H9 (cell line): Measurements from ENCODE around the gene TMEM161A. TPM values are rescaled to one million over a fixed set of nuclear protein-coding genes. Genes with fewer than 3 reads are reported as not detected.
A peak's percentile ranks its signal among the peaks of the same experiment; 100 is the strongest.

Experiments used
- DNase-seq: peaks from one replicate; pipeline ENCODE4 v3.0.0-alpha.2; 2017
- H2AFZ ChIP-seq: one replicate; pipeline ENCODE4 v1.6.1; 2013; ENCODE audit warnings: mild to moderate bottlenecking, low read length, control low read depth, moderate library complexity
- H2AK5ac ChIP-seq: 2 replicates; pipeline ENCODE4 v1.6.1; 2013; ENCODE audit warnings: low read length, control low read depth, mixed read lengths; ENCODE audit not compliant: insufficient read length
- H2BK120ac ChIP-seq: one replicate; pipeline ENCODE4 v1.6.1; 2013; ENCODE audit warnings: low read depth, mild to moderate bottlenecking, low read length, control low read depth, inconsistent platforms; ENCODE audit not compliant: poor library complexity, severe bottlenecking
- H2BK12ac ChIP-seq: 2 replicates; pipeline ENCODE4 v1.6.1; 2013; ENCODE audit warnings: low read length, control low read depth, mixed read lengths, low read depth; ENCODE audit not compliant: insufficient read length
- H2BK15ac ChIP-seq: 2 replicates; pipeline ENCODE4 v1.6.1; 2013; ENCODE audit warnings: low read depth, low read length, control low read depth
- H2BK20ac ChIP-seq: one replicate; pipeline ENCODE4 v1.6.1; 2013; ENCODE audit warnings: low read depth, mild to moderate bottlenecking, low read length, control low read depth, inconsistent platforms; ENCODE audit not compliant: poor library complexity, severe bottlenecking
- H2BK5ac ChIP-seq: 2 replicates; pipeline ENCODE4 v1.6.1; 2013; ENCODE audit warnings: low read length, control low read depth, mixed read lengths; ENCODE audit not compliant: insufficient read length
- H3K14ac ChIP-seq: 2 replicates; pipeline ENCODE4 v1.6.1; 2013; ENCODE audit warnings: low read length, control low read depth; ENCODE audit not compliant: insufficient read depth
- H3K18ac ChIP-seq: 2 replicates; pipeline ENCODE4 v1.6.1; 2013; ENCODE audit warnings: low read depth, mild to moderate bottlenecking, mixed read lengths, low read length, control low read depth; ENCODE audit not compliant: insufficient read length
- H3K23ac ChIP-seq: 2 replicates; pipeline ENCODE4 v1.6.1; 2013; ENCODE audit warnings: low read length, control low read depth, mixed read lengths, low read depth; ENCODE audit not compliant: insufficient read length
- H3K23me2 ChIP-seq: 2 replicates; pipeline ENCODE4 v1.6.1; 2013; ENCODE audit warnings: low read depth, mild to moderate bottlenecking, mixed read lengths, low read length, control low read depth; ENCODE audit not compliant: insufficient read length, poor library complexity, severe bottlenecking
- H3K27ac ChIP-seq: 2 replicates; pipeline ENCODE4 v1.5.1; 2013; ENCODE audit warnings: low read length, control low read depth, mixed read lengths, low read depth; ENCODE audit not compliant: insufficient read length
- H3K27me3 ChIP-seq: 2 replicates; pipeline ENCODE4 v1.6.1; 2013; ENCODE audit warnings: low read length, control low read depth, inconsistent platforms; ENCODE audit not compliant: insufficient read depth
- H3K4ac ChIP-seq: 2 replicates; pipeline ENCODE4 v1.6.1; 2013; ENCODE audit warnings: low read depth, mild to moderate bottlenecking, control low read depth, inconsistent platforms, low read length, moderate library complexity
- H3K4me1 ChIP-seq: 2 replicates; pipeline ENCODE4 v1.6.1; 2013; ENCODE audit warnings: low read length, control low read depth, inconsistent platforms; ENCODE audit not compliant: insufficient read depth
- H3K4me2 ChIP-seq: 2 replicates; pipeline ENCODE4 v1.6.1; 2013; ENCODE audit warnings: low read length, control low read depth, mixed read lengths; ENCODE audit not compliant: insufficient read length, insufficient read depth
- H3K56ac ChIP-seq: 2 replicates; pipeline ENCODE4 v1.6.1; 2013; ENCODE audit warnings: low read depth, mild to moderate bottlenecking, mixed read lengths, low read length, control low read depth; ENCODE audit not compliant: insufficient read length
- H3K79me1 ChIP-seq: 2 replicates; pipeline ENCODE4 v1.6.1; 2013; ENCODE audit warnings: low read depth, mild to moderate bottlenecking, moderate library complexity, low read length, control low read depth, inconsistent platforms; ENCODE audit not compliant: insufficient read depth, poor library complexity, severe bottlenecking
- H3K79me2 ChIP-seq: 2 replicates; pipeline ENCODE4 v1.6.1; 2013; ENCODE audit warnings: low read length, control low read depth, inconsistent platforms; ENCODE audit not compliant: insufficient read depth
- H3K9ac ChIP-seq: 2 replicates; pipeline ENCODE4 v1.6.1; 2013; ENCODE audit warnings: low read length, control low read depth, mixed read lengths; ENCODE audit not compliant: insufficient read length; ENCODE audit errors: extremely low read depth
- H3K9me3 ChIP-seq: one replicate; pipeline ENCODE4 v1.6.1; 2013; ENCODE audit warnings: low read depth, low read length, inconsistent platforms; ENCODE audit not compliant: control insufficient read depth
- H3T11ph ChIP-seq: one replicate; pipeline ENCODE4 v1.6.1; 2013; ENCODE audit warnings: mild to moderate bottlenecking, low read length, control low read depth, inconsistent platforms
- H4K20me1 ChIP-seq: one replicate; pipeline ENCODE4 v1.6.1; 2013; ENCODE audit not compliant: control insufficient read depth, insufficient read length, insufficient read depth
- H4K5ac ChIP-seq: 2 replicates; pipeline ENCODE4 v1.6.1; 2013; ENCODE audit warnings: low read depth, mild to moderate bottlenecking, mixed read lengths, low read length, control low read depth; ENCODE audit not compliant: insufficient read length
- H4K8ac ChIP-seq: replicated peaks from 2 replicates; pipeline ENCODE4 v1.6.1; 2013; ENCODE audit warnings: low read length, control low read depth, mixed read lengths, low read depth; ENCODE audit not compliant: insufficient read length
- H4K91ac ChIP-seq: 2 replicates; pipeline ENCODE4 v1.6.1; 2013; ENCODE audit warnings: low read depth, mild to moderate bottlenecking, moderate library complexity, mixed read lengths, low read length, control low read depth; ENCODE audit not compliant: insufficient read length
- H3K27ac Mint-ChIP-seq, 3 experiments: 2 replicates in 2 of 3; 3 replicates in 1 of 3; pipeline ENCODE4 v1.8.0; 2020 to 2021; ENCODE audit warnings: mixed read lengths in 3 of 3, mild to moderate bottlenecking in 1 of 3, moderate library complexity in 1 of 3
- H3K27me3 Mint-ChIP-seq: 2 replicates; pipeline ENCODE4 v1.8.0; 2021; ENCODE audit warnings: low read depth, mild to moderate bottlenecking, moderate library complexity, mixed read lengths
- H3K36me3 Mint-ChIP-seq, 3 experiments: 2 replicates in 2 of 3; 3 replicates in 1 of 3; pipeline ENCODE4 v1.8.0; 2020 to 2021; ENCODE audit warnings: low read depth in 3 of 3, mixed read lengths in 3 of 3; ENCODE audit not compliant: insufficient read depth in 1 of 3
- H3K4me1 Mint-ChIP-seq, 2 experiments: 2 replicates each; pipeline ENCODE4 v1.8.0; 2020; ENCODE audit warnings: mixed read lengths in 2 of 2
- H3K4me3 Mint-ChIP-seq, 2 experiments: 2 replicates in 1 of 2; 3 replicates in 1 of 2; pipeline ENCODE4 v1.8.0; 2020 to 2021; ENCODE audit warnings: mild to moderate bottlenecking in 2 of 2, mixed read lengths in 2 of 2, moderate library complexity in 1 of 2
- H3K9me3 Mint-ChIP-seq, 2 experiments: 2 replicates in 1 of 2; 3 replicates in 1 of 2; pipeline ENCODE4 v1.8.0; 2020; ENCODE audit warnings: mild to moderate bottlenecking in 2 of 2, mixed read lengths in 2 of 2, moderate library complexity in 1 of 2
- CTCF ChIP-seq: fragments of 200-600 bp; sonication (generic); conservative IDR thresholded peaks from 3 replicates; pipeline ENCODE4 v1.8.0; 2021; ENCODE audit warnings: antibody characterized with exemption, mild to moderate bottlenecking
- WGBS: extraction: QIAGEN DNeasy Blood & Tissue Kit; methylation state at CpG from one replicate; pipeline ENCODE4 v1.1.7; 2013; ENCODE audit warnings: missing lambda C conversion rate, low lambda C conversion rate, mixed read lengths; ENCODE audit not compliant: insufficient read length; ENCODE audit errors: extremely low coverage; 5-methylcytosine and 5-hydroxymethylcytosine counted together
- total RNA-seq: library from RNA; stranded (reverse); gene quantifications from 2 replicates; pipeline ENCODE4 v1.2.1, GENCODE V29; 2021

TMEM161A gene
- total RNA-seq, 1 experiment from 2014 or later, result 40.9 TPM

GRCh38 chr19:19154768-19155494 is 16.7 kb upstream of the TMEM161A start:
- Histone ChIP-seq H3K79me1 (no peaks in the 10 kb centered on the region), H2BK20ac (no peak overlapping the region), H3K27ac (no peak overlapping the region), H4K8ac (no peak overlapping the region), H3K4me2 (no peak overlapping the region), H3K9me3 (no peaks in the 10 kb centered on the region), H4K91ac (no peak overlapping the region), H4K5ac (no peak overlapping the region), H3K27me3 (no peaks in the 10 kb centered on the region), H2AK5ac (no peak overlapping the region), H3K9ac (no peak overlapping the region), H2BK5ac (no peak overlapping the region), H3K23me2 (no peaks in the 10 kb centered on the region), H2BK120ac (no peak overlapping the region), H3K79me2 (no peaks in the 10 kb centered on the region), H3K18ac (no peak overlapping the region), H2BK12ac (no peak overlapping the region), H3T11ph (no peak overlapping the region), H3K14ac (no peak overlapping the region; the same call in 1 of the 2 replicates), H3K4ac (no peak overlapping the region), H4K20me1 (no peaks in the 10 kb centered on the region), H2AFZ (no peak overlapping the region), H3K23ac (no peak overlapping the region), H3K56ac (no peak overlapping the region), H3K4me1 (no peaks in the 10 kb centered on the region), H2BK15ac (no peak overlapping the region)
- Mint-ChIP-seq H3K36me3 (no peaks in the 10 kb centered on the region; a peak in 1 of 7 replicates), H3K9me3 (no peaks in the 10 kb centered on the region; a peak in 1 of 5 replicates), H3K27me3 (peaks cover 28% of the 10 kb centered on the region), H3K4me1 (peaks cover 6 to 11% of the 10 kb centered on the region in 2 experiments; a peak in 3 of 4 replicates), H3K4me3 (no peak overlapping the region; a peak in 1 of 5 replicates), H3K27ac (peak overlapping the region in 2 of 3 experiments; percentile 7 to 23; a peak in 1 of 7 replicates)
- DNase-seq, result no peak
- TF ChIP-seq CTCF, result 0 out of 3 replicates have a peak, but pooled peaks have one; percentile 8
- no CpG with 5 or more reads among the region's 6 CpGs for WGBS
